ENCODE results near the gene ABI3.

ABI3 gene

DNA sequence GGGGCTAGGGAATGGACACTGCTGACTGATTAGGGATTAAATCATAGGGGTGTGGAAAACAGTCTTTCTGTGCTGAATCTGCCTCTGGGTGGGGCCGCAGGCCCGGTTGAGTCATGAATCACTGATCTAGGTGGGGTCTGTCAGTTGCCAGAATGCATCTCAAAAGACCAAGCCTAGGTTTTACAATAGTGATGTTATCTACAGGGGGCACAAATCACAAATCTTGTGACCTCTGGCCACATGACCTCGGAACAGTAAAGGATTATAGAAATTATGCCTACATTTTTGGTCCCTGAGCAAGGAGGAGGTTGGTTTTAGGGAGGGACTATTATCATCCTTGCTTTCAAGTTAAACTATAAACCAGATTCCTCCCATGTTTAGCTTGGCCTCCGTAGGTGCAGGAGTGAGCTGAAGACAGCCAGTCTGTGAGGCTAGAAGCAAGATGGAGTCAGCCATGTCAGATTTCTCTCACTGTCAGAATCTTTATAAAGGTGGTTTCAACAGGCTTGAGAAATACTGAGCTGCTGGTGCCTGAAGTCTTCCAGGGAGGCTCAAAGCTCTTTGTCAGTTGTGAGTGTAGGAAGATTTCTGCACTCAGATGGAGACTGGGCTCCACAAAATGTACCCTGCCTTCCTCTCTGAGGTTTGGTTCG lies 13.0 kb upstream of the ABI3 start:
- no peak for DNase-seq (ENCODE audit: low spot score)

DNA sequence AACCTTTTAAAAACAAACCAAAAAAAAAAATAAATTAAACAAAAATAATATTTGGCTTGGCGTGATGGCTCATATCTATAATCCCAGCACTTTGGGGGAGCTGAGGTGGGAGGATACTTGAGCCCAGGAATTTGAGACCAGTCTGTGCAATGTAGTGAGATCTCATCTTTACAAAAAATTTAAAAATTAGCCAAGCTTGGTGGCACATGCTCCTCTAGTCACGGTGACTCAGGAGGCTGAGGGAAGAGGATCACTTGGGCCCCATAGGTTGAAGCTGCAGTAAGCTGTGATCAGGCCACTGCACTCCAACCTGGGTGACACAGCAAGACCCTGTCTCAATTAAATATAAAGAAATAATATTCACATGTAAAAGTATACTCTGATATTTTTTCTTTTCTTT lies 12.3 kb upstream of the ABI3 start:
- no peak for DNase-seq (ENCODE audit: low spot score)

- DNase-seq (ENCODE audit: low spot score), result no peak
These were observed 10.0 kb upstream of the ABI3 start for GRCh38 chr17:49200423-49201083.

GRCh38 chr17:49201481-49201927 lies 9.0 kb upstream of the ABI3 start:
- DNase-seq (ENCODE audit: low spot score), result no peak

DNA sequence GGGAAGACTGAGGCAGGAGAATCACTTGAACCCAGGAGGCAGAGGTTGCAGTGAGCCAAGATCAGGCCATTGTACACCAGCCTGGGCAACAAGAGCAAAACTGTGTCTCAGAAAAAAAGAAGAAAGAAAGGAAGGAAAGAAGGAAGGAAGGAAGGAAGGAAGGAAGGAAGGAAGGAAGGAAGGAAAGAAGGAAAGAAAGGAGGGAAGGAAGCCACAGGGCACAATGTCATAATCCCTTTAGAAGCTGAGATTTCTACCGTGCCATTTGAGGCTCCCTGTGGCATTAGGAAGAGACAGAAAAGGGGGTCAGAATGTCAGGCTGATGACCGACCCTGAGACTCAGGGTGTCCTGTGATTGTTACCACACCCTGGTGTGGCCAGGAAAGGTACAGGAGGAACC lies 6.7 kb upstream of the ABI3 start:
- DNase-seq (ENCODE audit: low spot score), result no peak

DNA sequence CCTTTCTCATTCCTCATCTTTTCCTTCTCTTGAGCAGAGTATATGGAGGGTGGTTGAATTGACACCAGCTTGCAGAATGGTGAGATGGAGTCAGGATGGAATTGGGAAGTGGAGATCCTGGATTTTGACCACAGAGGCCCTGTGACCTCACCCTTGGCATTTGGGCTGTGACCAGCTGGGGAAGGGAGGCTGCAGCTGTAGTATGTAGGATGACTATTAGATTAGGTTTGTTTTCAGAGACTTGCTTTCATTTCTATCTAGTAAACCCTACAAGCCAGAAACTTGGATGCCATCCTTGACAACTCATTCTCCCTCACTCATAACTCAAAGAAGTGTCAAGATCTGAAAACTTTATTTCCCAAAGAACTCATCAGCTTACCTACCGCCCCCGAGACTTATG lies 6.0 kb upstream of the ABI3 start:
- no peak for DNase-seq (ENCODE audit: low spot score)

DNA sequence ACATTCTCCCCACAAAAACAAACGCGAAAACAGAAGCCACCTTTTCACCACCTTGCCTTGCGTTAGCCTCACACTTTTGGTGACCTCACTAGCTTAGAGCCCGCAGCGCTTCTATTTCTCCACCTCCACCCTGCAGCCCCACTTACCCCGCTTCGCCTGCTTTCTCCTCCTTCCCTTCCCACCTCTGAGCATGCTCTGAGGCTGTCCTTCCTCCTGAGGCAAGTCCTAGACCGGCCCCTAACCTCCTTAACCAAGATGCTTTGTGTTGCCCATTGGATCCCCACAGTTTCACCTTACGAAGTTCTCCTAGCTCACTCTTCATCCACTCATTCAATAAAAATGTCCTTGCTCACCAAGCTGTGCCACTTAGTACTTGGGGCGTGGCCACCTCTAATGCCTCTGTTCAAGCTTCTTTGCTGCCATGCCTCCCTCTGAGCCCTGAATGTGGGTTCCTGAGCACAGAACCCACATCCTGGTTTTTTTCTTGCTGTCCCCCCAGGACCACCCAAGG lies 1.4 kb upstream of the ABI3 start:
- DNase-seq (ENCODE audit: low spot score), result no peak

DNA sequence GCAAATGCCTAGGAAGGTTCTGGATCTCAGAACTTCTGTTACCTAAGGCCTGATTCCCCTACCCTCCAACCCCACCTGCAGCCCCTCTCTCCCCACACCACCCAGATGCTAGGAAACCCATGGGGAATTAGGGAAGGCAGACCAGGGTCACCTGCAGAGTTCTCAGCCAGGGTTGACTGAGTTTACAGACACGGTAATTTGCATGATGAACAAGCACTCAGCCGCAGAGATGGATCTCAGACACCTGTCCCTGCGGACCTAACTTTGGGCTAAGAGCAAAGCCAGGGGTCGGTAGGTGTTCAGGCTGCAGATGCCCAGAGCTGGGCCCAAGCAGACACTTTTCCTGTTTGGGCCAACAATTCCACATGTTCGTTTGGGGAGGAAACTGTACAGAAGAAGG lies 2.9 kb downstream of the ABI3 start:
- no peak for DNase-seq (ENCODE audit: low spot score)

GRCh38 chr17:49213847-49214246 lies 3.3 kb downstream of the ABI3 start:
- DNase-seq (ENCODE audit: low spot score), result no peak

- no peak for DNase-seq (ENCODE audit: low spot score)
These were observed 4.3 kb downstream of the ABI3 start for GRCh38 chr17:49214676-49215360.

DNA sequence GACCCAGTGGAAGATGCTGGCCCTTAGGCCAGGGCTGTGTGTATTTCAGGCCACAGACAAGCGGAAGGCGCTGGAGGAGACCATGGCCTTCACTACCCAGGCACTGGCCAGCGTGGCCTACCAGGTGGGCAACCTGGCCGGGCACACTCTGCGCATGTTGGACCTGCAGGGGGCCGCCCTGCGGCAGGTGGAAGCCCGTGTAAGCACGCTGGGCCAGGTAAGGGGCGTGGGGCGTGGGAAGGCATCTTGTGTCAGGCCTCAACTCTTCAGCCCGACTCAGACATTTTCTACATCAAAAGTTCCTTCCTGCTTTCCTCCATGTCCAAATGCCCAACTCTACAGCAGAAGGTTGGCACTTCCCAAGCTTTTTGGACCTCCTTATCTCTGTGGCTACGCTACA lies 6.0 kb downstream of the ABI3 start:
- DNase-seq (ENCODE audit: low spot score), result no peak

DNA sequence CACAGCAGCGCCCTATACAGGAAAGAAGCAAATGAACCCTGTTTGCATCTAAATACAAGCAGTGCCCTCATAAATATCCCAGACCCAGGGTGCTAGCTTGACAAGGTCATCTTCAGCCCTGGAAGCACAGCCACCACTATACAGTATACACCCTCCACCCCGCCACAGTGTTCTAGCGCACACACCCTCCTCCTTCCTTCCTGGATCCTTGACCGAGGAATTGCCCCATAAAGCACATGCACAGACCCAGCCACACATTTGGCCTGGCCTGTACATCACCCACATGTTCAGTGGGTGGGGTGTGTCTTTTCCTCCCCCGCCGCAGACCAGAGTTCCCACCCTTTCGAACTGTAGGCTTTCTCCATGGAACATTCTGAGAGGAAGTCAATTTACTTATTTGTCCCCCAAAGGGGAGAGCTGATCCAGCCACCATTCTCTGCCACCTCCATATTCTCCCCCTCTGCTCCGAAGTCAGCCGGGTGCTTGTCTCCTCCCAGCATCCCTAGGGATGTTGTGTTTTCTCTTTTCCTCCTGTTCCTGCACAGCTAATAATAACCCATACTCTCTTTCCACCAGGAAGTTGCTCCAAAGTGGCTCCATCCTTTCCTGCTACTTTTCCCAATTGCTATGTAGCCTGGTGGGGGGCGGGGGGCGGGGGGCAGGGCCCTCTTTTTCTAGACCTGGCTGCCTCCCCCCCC lies 6.6 kb downstream of the ABI3 start:
- no peak for DNase-seq (ENCODE audit: low spot score)

- DNase-seq (ENCODE audit: low spot score), result peak; percentile 81
These were observed 7.3 kb downstream of the ABI3 start for GRCh38 chr17:49217651-49218413.

GRCh38 chr17:49218941-49219913 lies 8.7 kb downstream of the ABI3 start:
- DNase-seq (ENCODE audit: low spot score), result peak; percentile 73

DNA sequence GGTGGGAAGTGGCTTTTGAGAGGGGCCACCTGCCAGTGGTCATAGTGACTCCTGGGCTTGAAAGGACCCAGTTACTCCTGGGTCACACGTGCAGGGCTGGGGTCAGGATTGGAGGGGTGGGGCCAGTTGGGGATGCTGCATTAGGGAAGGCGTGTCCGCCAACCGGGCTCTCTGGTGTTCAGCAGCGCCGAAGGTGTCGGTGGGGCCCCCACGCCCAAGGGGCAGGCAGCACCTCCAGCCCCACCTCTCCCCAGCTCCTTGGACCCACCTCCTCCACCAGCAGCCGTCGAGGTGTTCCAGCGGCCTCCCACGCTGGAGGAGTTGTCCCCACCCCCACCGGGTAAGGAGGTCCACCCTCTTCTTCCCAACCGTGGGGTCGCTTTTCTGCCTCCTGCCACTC lies 9.5 kb downstream of the ABI3 start:
- no peak for DNase-seq (ENCODE audit: low spot score)

DNA sequence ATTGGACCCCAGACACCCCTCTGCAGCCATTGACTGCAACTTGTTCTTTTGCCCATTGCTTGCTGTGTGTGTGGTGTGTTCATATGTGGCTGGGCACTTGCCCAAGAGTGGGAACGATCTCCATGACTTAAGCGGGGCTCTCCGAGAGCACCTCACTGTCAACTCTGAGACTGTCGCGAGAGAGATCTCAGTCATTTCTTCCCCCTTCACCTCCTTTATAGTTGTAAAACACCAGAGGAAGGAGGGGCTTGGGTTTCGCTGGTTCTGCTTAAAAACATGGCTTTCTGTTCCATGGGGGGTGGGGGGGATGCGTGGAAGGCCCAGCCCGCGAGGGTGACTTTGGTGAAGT lies 12.6 kb downstream of the ABI3 start:
- DNase-seq (ENCODE audit: low spot score), result no peak

DNA sequence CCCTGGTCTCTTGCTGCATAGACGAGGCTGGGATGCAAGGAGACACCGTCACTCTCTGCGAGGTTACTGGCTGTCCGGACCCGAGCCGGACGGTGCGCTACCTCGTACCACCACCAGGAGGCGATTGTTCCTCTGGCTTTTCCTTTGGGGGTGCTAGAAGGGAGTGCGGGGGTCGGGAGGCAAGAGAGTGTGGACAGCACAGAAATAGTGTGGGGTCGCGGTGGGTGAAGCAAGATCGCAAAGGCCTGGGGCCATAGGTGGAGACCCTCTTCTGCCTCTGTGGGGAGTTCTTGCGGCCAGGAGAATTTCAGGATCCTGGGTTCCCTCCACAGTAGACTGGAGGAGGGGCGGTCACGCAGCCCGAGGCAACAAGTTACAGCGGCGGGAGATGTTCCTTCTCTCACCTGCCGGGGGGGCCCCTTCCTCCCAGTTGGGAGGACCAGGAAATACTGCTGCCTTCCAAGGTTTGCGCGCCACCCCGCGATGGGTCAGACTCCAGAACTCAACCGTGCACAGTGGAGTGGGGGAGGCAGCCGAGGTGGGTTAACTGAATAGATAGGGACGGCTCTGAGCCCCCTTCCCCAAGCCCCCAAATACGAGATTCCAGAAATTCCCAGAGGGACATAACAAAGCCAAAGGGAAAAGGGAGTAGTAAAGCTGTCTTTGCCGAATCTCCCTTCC lies 13.2 kb downstream of the ABI3 start:
- DNase-seq (ENCODE audit: low spot score), result peak; percentile 68

GRCh38 chr17:49224198-49224996 lies 13.9 kb downstream of the ABI3 start:
- peak; percentile 42 for DNase-seq (ENCODE audit: low spot score)

DNA sequence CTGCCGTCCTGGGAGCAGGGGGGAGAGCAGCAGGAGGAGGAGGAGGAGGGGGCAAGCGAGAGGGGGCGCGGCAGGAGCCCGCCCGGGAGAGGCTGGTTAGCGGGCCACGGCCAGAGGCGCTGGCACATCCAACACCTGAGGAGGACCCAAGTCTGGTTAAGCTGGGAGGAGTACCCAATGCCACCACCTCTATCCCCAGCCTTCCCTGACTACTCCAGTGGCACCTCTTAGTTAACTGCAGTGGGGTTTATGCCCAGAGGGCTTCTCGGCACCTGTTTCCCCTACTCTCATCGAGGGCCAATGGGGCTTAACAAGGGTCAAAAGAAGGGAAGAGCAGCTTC lies 14.5 kb downstream of the ABI3 start:
- no peak for DNase-seq (ENCODE audit: low spot score)

Measured in CD4-positive, alpha-beta T cell treated with Interleukin-2 at 100 ng/mL for 4 hours (primary cell).